Psoas muscle (tissue), 8 donors: ENCODE results near the gene TRIML2. TPM values are rescaled to one million over a fixed set of nuclear protein-coding genes. Genes with fewer than 3 reads are reported as not detected.

Experiments
- ATAC-seq, 4 donors: fragments of 200-7000 bp; cut with Tn5 transposase; one replicate each; pipeline ENCODE4 v1.9.1; 2020; ENCODE audit warnings: moderate library complexity in 3 of 4, mild to moderate bottlenecking in 2 of 4
- DNase-seq, 2 donors: peaks; one replicate each; pipeline ENCODE4 v3.0.0-alpha.2; 2020
- H3K27ac ChIP-seq: fragments of 200-600 bp; one replicate; pipeline ENCODE4 v1.8.0; 2022
- H3K27me3 ChIP-seq, 3 donors: fragments of 200-600 bp in 1 of 3; one replicate each; pipeline versions ENCODE4 v1.6.1 to v1.8.0; 2013 to 2022; ENCODE audit warnings: low read length in 2 of 3, mild to moderate bottlenecking in 2 of 3, moderate library complexity in 1 of 3; ENCODE audit not compliant: insufficient read depth in 3 of 3
- H3K36me3 ChIP-seq, 2 donors: fragments of 200-600 bp in 1 of 2; one replicate each; pipeline versions ENCODE4 v1.6.1 to v1.8.0; 2013 to 2022; ENCODE audit warnings: low read depth in 1 of 2, mild to moderate bottlenecking in 1 of 2, moderate library complexity in 1 of 2; ENCODE audit not compliant: insufficient read depth in 1 of 2
- H3K4me1 ChIP-seq: fragments of 200-600 bp; one replicate; pipeline ENCODE4 v1.8.0; 2022
- H3K4me3 ChIP-seq: fragments of 200-600 bp; one replicate; pipeline ENCODE4 v1.8.0; 2022; ENCODE audit warnings: mild to moderate bottlenecking
- H3K9me3 ChIP-seq: fragments of 200-600 bp; one replicate; pipeline ENCODE4 v1.8.0; 2022
- WGBS, 3 donors: extraction: QIAGEN DNeasy Blood & Tissue Kit; methylation state at CpG; one replicate each; pipeline versions ENCODE4 v1.1.6 to v1.1.7; 2013; 5-methylcytosine and 5-hydroxymethylcytosine counted together
- intact Hi-C, 2 donors: fragments of 100-400 bp; cut with DNase I; formaldehyde crosslinking; loops; one replicate each; pipeline versions ENCODE4 v1.11.0 to v1.14.2; 2022
- polyA plus RNA-seq, 3 donors: library from polyadenylated mRNA; stranded (reverse); fragments of 200-250 nt; gene quantifications; one replicate each; pipeline ENCODE4 v1.2.3, GENCODE V29; 2013
- total RNA-seq, 4 donors: library from RNA; stranded (reverse); fragmentation: NEBNext Ultra II Directional in 2 of 4; extraction: Animal tissue kit (Norgen Biotek cat#: 25700) in 2 of 4; gene quantifications; one replicate each; pipeline versions ENCODE4 v1.2.1 to v1.2.4, GENCODE V29; 2021 to 2023
- TF ChIP-seq, protein P1 (sequence below): fragments of 200-600 bp; IDR thresholded peaks from one replicate; pipeline ENCODE4 v1.8.0; 2022; ENCODE audit warnings: antibody characterized with exemption
- donor health status: healthy with polysubstance abuse.
- donor health status: DM: no; HTN: no; CAD: no; lungs with moderate emphysema.
- donor health status: Bipolar disorder and iron deficiency.
- donor health status: healthy.
- donor health status: DM: yes; HTN: yes; CAD: no.
- donor health status: DM: no; HTN: no; CAD: no.
- donor health status: DM: no; HTN: no; CAD: no.
- donor health status: DM: yes; HTN: yes; CAD: no.

TRIML2 gene
- total and polyA plus RNA-seq, 7 donors = not detected

DNA sequence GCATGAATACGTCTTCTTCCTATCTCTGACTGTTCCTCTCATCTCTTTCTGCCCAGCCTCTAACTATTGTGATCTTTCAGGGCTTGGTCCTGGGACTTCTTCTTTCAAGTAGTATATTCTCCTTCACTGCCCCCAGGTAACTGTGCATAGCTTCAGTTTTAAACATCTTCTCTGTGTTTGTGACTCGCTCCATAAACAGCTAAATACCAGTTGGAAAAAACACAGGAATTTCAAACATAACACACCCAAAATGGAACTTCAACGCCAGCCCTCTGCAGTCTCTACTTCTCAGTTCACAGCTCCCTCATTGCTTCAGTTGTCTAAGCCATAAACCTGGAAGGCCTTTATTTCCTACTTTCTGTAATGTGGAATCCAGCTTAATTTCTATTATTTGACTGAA is 16.6 kb downstream of the TRIML2 start:
- Histone ChIP-seq H3K9me3 (no peaks in the 10 kb centered on the region), H3K4me3 (no peak overlapping the region), H3K4me1 (no peaks in the 10 kb centered on the region), H3K27ac (no peak overlapping the region), H3K27me3 (no peaks in the 10 kb centered on the region), H3K36me3 (no peaks in the 10 kb centered on the region)
- WGBS, 3 donors = 52 to 60% (median 60%) methylated on average over 3 of the region's 3 CpGs
- ATAC-seq = no peak
- TF ChIP-seq, protein P1, sequence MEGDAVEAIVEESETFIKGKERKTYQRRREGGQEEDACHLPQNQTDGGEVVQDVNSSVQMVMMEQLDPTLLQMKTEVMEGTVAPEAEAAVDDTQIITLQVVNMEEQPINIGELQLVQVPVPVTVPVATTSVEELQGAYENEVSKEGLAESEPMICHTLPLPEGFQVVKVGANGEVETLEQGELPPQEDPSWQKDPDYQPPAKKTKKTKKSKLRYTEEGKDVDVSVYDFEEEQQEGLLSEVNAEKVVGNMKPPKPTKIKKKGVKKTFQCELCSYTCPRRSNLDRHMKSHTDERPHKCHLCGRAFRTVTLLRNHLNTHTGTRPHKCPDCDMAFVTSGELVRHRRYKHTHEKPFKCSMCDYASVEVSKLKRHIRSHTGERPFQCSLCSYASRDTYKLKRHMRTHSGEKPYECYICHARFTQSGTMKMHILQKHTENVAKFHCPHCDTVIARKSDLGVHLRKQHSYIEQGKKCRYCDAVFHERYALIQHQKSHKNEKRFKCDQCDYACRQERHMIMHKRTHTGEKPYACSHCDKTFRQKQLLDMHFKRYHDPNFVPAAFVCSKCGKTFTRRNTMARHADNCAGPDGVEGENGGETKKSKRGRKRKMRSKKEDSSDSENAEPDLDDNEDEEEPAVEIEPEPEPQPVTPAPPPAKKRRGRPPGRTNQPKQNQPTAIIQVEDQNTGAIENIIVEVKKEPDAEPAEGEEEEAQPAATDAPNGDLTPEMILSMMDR = no peak
- DNase-seq = no peak
- intact Hi-C loops = no loop called here

DNA sequence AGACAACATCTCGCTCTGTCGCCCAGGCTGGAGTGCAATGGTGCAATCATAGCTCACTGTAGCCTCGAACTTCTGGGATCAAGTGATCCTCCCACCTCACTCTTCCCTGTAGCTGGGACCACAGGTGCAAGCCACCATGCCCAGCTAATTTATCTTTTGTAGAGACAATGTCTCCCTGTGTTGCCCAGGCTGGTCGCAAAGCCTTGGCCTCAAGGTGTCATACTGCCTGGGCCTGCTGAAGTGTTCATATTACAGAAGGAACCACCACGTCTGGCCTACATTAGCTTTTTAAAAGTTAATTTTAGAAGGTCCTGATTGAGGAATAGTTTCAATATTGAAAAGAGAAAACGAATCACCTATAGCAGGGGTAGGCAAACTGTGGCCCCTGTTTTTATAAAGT is 22.5 kb downstream of the TRIML2 start:
- no peaks in the 10 kb centered on the region for H3K4me1 ChIP-seq
- ATAC-seq (no peak), DNase-seq (no peak)
- WGBS, 3 donors = 87 to 95% (median 92%) methylated on average over 6 of the region's 6 CpGs
- no peaks in the 10 kb centered on the region for H3K36me3 ChIP-seq
- H3K27ac ChIP-seq = no peak overlapping the region
- no peak overlapping the region for H3K4me3 ChIP-seq
- intact Hi-C loops = no loop called here
- no peaks in the 10 kb centered on the region for H3K9me3 ChIP-seq
- TF ChIP-seq, protein P1 = no peak
- no peaks in the 10 kb centered on the region for H3K27me3 ChIP-seq

DNA sequence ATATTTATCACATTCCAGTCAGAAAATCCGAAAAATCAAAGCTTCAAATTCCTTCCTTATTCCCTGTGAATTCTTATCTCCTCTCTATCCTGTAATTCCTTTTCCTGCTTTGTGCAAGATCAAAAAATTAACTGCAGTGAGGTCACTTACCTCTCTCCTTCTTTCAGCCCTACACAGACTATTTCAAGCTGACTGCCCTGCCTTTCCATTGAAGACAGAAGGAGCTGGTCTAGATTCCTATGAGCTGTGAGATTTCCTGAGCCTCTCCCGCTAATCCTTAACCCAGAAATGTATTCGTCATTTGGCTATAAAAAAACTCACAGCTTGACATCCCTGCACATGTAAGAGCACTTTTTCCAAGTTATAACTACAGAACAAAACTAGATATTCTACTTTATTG is 26.6 kb downstream of the TRIML2 start:
- Histone ChIP-seq H3K4me3 (no peak overlapping the region), H3K27me3 (no peaks in the 10 kb centered on the region), H3K27ac (no peak overlapping the region), H3K36me3 (no peaks in the 10 kb centered on the region), H3K4me1 (no peaks in the 10 kb centered on the region), H3K9me3 (no peaks in the 10 kb centered on the region)
- DNase-seq (no peak), ATAC-seq (no peak)
- TF ChIP-seq, protein P1 = no peak
- 62 to 73% (median 73%) methylated on average over 3 of the region's 3 CpGs for WGBS, 3 donors
- intact Hi-C loops = no loop called here

DNA sequence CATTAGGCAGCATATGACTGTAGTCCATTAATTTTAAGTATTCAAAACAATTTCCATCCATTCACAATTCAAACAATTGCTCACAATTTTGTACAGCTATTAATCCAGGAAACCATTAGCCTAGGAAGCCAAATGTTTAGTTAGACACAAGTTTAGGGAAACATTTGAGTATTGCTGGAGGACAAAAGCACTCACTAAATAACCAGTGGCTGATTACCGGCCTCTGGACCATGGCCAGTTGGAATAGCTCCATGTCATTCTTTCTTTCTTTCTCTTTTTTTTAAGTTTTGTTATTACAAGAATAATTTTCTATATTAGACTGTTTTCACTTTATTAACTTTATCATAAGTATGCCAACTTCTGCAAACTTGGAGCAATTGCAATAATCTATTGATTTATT is 31.3 kb downstream of the TRIML2 start:
- Histone ChIP-seq H3K4me1 (no peaks in the 10 kb centered on the region), H3K36me3 (no peaks in the 10 kb centered on the region), H3K9me3 (no peaks in the 10 kb centered on the region), H3K4me3 (no peak overlapping the region), H3K27me3 (no peaks in the 10 kb centered on the region), H3K27ac (no peak overlapping the region)
- no peak for DNase-seq
- 0 to 7% (median 3%) methylated on average over 1 of the region's 1 CpG for WGBS, 3 donors
- intact Hi-C loops = no loop called here
- ATAC-seq = no peak
- TF ChIP-seq, protein P1 = no peak

DNA sequence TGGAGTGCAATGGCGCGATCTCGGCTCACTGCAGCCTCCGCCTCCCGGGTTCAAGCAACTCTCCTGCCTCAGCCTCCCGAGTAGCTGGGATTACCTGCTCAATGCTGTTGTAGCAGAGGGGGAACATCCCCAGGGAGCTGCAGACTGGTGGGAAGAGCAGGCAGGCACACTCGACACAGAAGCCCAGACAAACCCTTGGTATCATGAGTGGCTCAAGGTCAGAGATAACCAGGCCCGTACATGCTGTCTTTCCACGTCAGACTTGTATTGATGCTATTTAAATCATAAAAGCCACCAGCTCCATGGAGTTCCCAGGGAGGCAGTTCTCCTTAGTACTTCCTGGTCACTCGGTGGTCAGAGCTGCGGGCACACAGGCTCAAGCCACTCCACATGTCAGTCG is 33.2 kb downstream of the TRIML2 start:
- Histone ChIP-seq H3K4me3 (no peak overlapping the region), H3K27ac (no peak overlapping the region), H3K4me1 (no peaks in the 10 kb centered on the region), H3K36me3 (no peaks in the 10 kb centered on the region), H3K27me3 (no peaks in the 10 kb centered on the region), H3K9me3 (no peaks in the 10 kb centered on the region)
- TF ChIP-seq, protein P1 = no peak
- intact Hi-C loops = no loop called here
- DNase-seq (no peak), ATAC-seq (no peak)
- 94 to 97% (median 97%) methylated on average over 12 of the region's 12 CpGs for WGBS, 3 donors
